Activated CD8-positive, alpha-beta memory T cell treated with anti-CD3 and anti-CD28 coated beads for 1 hour (primary cell): ENCODE data around the gene IFIT1.
"Not testable (repeated sequence)": the region's sequence is repeated elsewhere in the genome, so short reads cannot be mapped to it uniquely, and the experiment has no call there.

Experiments
- DNase-seq, 2 donors: peaks; one replicate each; pipeline ENCODE4 v3.0.0-alpha.2; 2020; ENCODE audit warnings: low read depth in 1 of 2; ENCODE audit errors: extremely low read depth in 1 of 2

The IFIT1 gene, protein sequence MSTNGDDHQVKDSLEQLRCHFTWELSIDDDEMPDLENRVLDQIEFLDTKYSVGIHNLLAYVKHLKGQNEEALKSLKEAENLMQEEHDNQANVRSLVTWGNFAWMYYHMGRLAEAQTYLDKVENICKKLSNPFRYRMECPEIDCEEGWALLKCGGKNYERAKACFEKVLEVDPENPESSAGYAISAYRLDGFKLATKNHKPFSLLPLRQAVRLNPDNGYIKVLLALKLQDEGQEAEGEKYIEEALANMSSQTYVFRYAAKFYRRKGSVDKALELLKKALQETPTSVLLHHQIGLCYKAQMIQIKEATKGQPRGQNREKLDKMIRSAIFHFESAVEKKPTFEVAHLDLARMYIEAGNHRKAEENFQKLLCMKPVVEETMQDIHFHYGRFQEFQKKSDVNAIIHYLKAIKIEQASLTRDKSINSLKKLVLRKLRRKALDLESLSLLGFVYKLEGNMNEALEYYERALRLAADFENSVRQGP

GRCh38 chr10:89391907-89392756 is at the start of gene IFIT1:
Gene IFIT1, plus strand, starts transcription at chr10:89392623. Its CDS starts 90 bp downstream, at chr10:89392713.
- DNase-seq = peak in 1 of 2 donors; percentile 19

- no peak for DNase-seq
Measured at GRCh38 chr10:89343089-89343767, 49.2 kb upstream of the IFIT1 start.

DNA sequence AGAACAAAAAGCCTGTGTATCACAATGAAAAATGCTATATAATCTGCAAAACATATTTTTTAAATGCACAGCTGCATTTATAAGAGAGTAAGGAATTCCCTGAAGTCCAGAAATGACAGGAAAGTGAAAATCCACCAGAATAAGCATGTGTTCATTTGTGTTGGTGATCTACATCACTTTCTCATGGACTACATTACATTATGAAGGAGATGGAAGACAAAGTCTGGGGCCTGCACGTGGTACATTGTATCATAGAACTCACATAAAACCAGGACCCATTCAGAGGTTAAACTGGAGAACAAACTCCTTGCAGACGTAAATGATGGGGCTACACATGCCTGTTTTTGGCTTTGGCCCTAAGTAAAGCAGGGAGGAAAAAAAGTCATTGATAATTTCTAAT is 48.3 kb upstream of the IFIT1 start:
- DNase-seq = no peak

DNA sequence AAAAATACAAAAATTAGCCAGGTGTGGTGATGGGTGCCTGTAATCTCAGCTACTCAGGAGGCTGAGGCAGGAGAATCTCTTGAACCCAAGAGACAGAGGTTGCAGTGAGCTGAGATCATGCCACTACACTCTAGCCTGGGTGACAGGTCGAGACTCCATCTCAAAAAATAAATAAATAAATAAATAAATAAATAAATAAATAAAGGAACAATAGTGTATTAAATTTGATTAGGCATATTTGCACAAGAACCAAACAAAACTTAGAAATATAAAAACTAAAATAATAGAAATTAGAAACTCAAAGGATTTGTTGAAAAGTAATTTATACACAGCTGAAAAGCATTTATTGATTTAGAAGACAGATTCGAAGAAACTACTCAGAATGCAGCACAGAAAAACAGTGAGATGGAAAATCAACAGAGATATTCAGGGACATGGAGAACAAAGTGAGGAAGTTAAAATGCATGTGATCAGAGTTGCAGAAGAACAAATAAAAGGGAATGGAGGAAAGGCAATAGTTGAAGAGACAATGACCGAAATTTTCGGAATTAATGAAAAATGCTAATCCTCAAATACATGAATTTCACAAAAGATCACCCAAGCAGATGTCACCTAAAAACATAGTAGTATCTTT is 46.9 kb upstream of the IFIT1 start:
- no peak for DNase-seq

- no peak for DNase-seq
Measured at GRCh38 chr10:89346405-89347254, 45.8 kb upstream of the IFIT1 start.

DNA sequence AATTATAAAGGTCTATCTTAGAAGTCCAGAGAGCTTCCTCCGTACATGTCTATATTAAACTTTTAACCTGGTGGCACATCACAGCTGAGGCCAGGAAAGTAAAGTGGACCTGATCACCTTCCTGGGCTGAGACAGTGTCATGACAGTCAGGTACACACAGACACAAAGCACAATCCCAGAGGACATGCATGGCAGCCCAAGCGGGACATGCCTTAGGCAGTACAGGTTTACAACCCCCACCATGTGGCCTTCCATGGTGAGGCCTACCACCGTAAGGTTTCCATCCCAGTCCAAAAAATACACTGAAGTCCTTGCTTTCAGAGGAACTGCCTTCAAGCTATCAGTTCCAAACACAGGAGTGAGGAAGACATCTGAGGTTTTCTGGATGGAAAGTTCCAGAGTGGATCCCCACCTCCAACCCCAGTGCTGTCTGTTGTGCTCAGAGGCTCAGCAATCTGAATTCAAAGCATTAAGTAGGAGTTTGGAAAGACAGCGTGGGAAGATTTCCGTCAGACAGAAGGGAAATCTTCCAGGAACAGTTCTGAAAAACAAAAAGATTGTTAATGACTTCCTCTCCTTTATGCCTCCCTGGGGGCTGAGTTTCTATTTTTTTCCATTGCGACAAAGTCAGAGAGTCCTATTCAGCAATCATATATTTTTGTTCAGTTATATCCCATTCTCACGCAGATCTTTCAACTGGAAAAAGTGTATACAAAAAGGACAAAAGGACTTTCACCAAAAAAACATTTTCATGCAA is 44.5 kb upstream of the IFIT1 start:
- no peak for DNase-seq

- no peak for DNase-seq
Measured at GRCh38 chr10:89348481-89348880, 43.9 kb upstream of the IFIT1 start.

DNA sequence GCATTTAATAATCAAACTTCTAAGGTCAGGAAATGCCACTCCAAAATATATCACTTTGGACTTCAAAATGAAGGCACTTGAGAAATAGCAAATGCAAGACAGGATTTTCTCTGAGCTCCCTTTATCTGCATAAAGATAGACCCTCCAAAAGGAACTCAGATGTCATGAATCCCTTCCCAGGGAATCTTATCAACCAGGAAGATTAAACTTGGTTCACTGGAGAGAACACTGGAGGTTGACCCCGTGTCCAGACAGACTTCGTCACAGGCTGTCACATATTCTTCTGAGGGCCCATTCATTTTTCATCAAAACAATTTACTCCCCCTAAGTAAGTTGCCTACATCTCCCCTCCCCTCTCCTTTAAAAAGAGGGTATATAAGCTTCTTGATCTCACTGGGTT is 43.4 kb upstream of the IFIT1 start:
- no peak for DNase-seq

DNA sequence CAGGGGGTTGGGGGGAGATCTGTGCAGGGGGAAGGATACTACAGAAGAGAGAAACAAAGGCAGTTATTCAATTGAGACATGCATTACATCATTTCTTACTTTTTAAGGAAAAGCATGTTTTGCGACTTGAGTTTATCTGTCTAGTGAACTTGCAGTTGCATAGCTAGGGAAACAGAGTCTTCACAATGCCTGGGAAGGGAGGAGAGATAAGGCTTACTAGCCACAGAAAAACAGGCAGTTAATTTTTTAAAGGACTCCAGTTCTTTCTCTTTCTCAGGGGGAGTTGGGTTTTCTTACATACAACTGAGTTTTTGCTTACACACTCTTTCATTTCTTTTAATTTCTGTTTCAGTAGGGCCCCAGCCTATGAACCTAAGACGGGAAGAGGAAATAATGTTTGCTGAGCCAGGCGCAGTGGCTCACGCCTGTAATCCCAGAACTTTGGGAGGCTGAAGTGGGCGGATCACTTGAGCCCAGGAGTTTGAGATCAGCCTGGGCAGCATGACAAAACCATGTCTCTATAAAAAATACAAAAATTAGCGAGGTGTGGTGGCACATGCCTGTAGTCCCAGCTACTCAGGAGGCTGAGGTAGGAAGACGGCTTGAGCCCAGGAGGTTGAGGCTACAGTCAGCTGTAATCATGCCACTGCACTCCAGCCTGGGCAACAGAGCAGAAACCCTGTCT is 41.6 kb upstream of the IFIT1 start:
- DNase-seq = not testable (repeated sequence)

GRCh38 chr10:89351412-89351779 is 41.0 kb upstream of the IFIT1 start:
- no peak for DNase-seq

GRCh38 chr10:89351780-89352597 is 40.4 kb upstream of the IFIT1 start:
- DNase-seq = no peak

- no peak for DNase-seq
Measured at GRCh38 chr10:89352802-89353201, 39.6 kb upstream of the IFIT1 start.

DNA sequence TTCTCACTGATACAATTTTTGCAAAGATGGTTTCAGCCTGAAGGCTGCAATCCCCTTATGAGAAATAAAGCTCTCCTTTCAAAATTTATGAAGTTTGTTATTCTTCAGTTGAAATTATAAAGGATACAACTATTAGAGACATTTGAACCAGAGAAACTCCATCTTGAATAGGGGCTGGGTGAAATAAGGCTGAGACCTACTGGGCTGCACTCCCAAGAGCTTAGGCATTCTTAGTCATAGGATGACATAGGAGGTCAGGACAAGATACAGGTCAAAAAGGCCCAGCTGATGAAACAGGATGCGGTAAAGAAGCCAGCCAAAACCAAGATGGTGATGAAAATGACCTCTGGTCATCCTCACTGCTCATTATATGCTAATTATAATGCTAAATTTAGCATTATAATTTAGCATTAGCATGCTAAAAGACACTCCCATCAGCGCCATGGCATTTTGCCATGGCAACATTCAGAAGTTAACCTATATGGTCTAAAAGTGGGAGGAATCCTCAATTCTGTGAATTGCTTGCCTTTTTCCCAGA is 37.0 kb upstream of the IFIT1 start:
- DNase-seq = no peak

GRCh38 chr10:89357096-89357495 is 35.3 kb upstream of the IFIT1 start:
- DNase-seq = no peak

DNA sequence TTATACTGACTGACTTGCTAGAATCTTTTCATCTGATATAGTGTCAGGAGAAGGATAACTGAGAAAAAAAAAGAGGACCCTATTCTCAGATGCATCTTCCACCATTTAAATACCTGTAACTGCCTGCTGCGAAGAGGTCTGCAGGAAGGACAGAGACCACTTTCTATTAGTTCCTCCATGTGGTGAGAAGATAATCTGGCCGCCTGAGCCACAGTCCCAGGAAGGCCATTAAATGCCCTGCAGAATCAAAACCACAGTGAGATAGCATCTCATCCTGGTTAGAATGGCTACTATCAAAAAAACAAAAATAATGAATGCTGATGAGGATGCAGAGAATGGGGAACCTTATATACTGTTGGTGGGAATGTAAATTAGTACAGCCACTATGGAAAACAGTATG is 34.4 kb upstream of the IFIT1 start:
- DNase-seq = no peak

- no peak for DNase-seq
Measured at GRCh38 chr10:89360157-89360556, 32.3 kb upstream of the IFIT1 start.

DNA sequence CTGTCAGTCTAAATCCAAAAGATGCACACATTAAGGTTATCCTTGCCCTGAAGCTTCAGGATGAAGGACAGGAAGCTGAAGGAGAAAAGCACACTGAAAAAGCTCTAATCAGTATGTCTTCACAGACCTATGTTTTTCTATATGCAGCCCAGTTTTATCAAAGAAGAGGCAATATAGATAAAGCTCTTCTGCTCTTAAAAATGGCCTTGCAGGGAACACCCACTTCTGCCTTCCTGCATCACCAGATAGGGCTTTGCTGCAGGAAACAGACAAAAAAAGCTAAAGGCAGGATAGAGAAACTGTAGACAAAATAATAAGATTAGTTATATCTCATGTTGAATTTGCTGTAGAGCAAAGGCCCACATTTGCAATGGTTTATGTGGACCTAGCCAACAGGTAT is 29.5 kb upstream of the IFIT1 start:
- no peak for DNase-seq
